NCI-H1694 (cell line): ENCODE results near the gene FOXM1.

Experiments used
- DNase-seq: peaks from one replicate; lab custom pipeline; 2025; lab: John Stamatoyannopoulos, UW

Gene FOXM1, protein sequence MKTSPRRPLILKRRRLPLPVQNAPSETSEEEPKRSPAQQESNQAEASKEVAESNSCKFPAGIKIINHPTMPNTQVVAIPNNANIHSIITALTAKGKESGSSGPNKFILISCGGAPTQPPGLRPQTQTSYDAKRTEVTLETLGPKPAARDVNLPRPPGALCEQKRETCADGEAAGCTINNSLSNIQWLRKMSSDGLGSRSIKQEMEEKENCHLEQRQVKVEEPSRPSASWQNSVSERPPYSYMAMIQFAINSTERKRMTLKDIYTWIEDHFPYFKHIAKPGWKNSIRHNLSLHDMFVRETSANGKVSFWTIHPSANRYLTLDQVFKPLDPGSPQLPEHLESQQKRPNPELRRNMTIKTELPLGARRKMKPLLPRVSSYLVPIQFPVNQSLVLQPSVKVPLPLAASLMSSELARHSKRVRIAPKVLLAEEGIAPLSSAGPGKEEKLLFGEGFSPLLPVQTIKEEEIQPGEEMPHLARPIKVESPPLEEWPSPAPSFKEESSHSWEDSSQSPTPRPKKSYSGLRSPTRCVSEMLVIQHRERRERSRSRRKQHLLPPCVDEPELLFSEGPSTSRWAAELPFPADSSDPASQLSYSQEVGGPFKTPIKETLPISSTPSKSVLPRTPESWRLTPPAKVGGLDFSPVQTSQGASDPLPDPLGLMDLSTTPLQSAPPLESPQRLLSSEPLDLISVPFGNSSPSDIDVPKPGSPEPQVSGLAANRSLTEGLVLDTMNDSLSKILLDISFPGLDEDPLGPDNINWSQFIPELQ

DNA sequence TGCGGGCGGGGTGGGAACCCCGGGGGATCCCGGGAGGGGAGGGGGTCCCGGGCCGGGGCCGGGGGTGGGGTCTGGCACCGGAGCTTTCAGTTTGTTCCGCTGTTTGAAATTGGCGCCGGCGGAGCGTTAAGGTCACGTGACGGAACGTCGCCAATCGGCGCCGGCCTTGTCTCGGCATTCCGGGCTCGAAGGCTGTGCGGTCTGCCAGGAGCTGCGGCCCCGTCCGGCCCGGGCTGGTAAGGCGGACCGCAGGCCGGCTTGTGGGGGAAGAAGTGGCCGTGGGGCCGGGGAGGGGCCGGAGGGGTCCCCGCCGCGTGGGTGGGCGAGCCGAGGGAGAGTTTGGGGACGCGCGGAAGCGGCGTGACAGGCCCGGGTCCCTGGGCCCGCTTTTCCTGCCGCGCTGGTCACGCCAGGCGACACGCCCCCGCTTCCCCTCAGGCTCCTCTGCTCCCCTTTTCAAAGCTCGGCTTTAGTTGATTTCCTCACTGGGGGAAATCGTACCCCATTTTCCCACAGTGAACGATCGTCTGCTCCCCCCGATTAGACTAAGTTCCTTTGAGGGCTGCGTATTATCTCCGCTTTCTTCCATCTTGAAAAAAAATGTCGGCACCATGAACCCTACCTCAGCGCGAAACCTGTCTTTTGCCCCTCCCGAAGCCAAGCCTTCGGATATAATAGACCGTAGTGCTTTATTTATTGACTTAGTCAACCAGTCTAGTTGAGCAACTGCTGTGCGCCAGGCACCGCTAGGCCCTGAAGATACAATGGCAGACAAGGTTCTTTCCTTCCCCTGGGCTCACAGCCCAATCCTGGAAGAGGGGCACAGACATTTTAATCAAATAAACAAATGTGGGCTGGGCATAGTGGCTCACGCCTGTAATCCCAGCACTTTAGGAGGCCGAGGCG lies at the start of gene FOXM1, which contains the start of gene RHNO1:
Gene FOXM1 (minus strand): TSS at position 128 of the 906 bp plus-strand sequence. CDS start 2,696 bp downstream, outside the sequence.
Gene RHNO1 (plus strand): TSS at position 177 of the 906 bp plus-strand sequence. CDS start 8,144 bp downstream, outside the sequence.
- DNase-seq = peak; percentile 84

- no peak for DNase-seq
Measured at GRCh38 chr12:2925322-2925995, 48.5 kb upstream of the FOXM1 start.

DNA sequence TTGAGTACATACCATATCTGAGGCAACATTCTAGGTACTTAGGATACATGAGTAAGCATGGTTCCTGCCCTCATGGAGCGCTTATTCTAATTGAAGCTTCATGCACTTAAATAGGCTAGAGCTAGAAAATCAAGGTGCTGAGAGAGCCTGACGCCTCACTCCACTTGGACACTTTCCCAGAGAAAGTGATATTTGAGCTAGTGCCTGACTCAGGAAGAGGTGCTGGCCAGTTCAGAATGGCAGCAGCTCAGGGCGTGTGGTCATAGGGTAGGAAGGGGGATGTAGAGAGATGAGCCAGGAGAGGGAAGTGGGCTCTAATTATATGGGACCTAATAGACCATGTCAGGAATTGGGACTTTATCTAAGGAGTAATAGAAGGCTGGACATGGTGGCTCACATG lies 47.0 kb upstream of the FOXM1 start:
- DNase-seq = no peak

DNA sequence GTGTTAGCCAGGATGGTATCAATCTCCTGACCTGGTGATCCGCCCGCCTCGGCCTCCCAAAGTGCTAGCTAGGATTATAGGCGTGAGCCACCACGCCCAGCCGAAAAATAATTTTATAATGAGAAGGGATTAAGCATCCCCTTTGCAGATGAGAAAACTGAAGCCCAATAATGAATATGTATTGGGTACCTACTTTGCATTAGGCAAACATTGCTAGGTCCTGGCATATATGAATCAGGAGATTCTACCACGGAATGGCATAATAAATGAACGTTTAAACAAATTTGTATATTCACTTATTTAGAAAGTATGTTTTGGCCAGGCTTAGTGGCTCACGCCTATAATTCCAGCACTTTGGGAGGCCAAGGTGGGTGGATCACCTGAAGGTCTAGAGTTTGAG lies 46.1 kb upstream of the FOXM1 start:
- no peak for DNase-seq

GRCh38 chr12:2922329-2922728 lies 45.4 kb upstream of the FOXM1 start:
- DNase-seq = no peak

DNA sequence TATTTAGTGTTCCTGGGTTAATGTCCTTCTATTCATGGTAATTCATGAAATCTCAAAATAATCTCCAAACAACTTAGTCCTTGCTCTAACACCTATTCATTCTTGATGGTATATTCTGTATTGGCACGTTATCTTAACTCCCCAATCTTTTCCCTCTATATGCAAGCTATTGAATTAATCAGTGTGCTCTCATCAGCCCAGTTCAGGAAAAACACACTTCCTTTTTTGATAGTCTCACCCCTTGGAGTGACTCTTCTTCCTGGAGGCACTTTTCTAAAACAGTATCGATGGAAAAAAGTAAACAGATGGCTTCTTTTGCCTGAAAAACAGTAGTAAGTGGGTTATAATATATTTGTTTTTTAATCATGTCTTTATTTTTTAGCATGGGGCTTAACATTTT lies 42.3 kb upstream of the FOXM1 start:
- no peak for DNase-seq

GRCh38 chr12:2912216-2912575 lies 35.2 kb upstream of the FOXM1 start:
- DNase-seq = no peak

- no peak for DNase-seq
Measured at GRCh38 chr12:2904260-2904659, 27.3 kb upstream of the FOXM1 start.

GRCh38 chr12:2902272-2902880 lies 25.4 kb upstream of the FOXM1 start:
- DNase-seq = no peak

DNA sequence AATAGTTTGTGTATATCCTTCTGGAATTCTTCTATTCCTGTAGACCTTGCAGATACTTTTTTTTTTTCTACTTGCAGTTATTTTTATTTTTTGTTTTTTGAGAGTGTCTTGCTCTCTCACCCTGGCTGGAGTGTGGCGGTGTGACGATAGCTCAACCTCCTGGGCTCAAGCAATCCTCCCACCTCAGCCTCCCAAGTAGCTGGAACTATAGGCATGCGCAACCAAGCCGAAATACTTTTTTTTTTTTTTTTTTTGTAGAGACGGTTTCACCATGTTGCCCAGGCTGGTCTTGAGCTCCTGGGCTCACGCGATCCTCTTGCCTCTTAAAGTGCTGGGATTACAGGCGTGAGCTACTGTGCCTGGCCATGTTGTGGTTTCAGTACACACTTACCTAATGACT lies 23.7 kb upstream of the FOXM1 start:
- no peak for DNase-seq

GRCh38 chr12:2897418-2897817 lies 20.4 kb upstream of the FOXM1 start:
- DNase-seq = no peak

DNA sequence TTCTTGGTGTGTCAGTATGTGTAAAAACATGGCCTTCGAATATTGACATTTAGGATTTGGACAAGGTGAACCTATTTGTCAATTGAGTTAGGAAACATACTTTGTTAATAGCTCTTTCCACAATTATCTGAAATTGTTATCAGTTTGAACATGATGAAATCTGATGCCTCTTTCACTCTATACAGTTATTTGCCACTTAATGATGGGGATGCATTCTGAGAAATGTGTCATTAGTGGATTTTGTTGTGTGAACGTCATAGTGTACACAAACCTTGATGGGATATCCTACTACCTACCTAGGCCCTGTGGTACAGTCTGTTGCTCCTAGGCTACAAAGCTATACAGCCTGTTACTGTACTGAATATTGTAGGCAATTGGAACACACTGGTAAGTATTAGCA lies 18.5 kb upstream of the FOXM1 start:
- DNase-seq = no peak

DNA sequence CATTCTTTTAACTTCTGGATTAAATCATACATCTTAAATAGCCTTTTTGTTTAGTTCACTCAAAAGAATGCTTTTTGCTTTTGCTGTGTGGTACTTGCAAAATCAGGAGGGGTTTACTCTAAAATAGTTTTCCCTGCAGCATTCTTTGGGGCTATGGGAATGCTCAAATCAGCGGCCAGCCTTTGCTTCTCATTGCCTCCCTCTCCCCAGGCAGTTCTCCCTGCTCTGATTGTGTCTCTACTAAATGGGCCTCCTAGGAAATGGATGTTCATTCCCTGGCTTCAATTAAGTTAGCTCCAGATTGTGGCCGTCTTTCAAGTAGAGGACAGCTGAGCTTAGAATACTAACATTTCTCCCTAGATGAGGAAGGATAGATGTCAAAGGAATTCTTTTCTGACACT lies 18.1 kb upstream of the FOXM1 start:
- no peak for DNase-seq

GRCh38 chr12:2893007-2893406 lies 16.0 kb upstream of the FOXM1 start:
- no peak for DNase-seq

DNA sequence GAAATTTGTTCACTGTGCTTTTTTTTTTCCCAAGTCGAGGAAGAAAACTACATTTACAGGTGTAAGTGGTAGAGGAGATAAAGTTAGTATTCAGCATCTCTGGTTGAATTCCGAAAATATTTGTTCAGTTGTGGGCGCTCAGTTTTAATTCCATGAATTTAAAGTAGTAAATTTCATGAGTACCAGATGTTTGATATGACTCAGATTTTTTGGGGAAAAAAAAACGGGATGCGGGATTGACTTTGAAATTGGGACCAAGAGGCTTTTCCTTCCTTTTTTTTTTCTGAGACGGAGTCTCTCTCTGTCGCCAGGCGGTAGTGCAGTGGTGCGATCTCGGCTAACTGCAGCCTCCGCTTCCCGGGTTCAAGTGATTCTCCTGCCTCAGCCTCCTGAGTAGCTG lies 15.3 kb upstream of the FOXM1 start:
- no peak for DNase-seq

DNA sequence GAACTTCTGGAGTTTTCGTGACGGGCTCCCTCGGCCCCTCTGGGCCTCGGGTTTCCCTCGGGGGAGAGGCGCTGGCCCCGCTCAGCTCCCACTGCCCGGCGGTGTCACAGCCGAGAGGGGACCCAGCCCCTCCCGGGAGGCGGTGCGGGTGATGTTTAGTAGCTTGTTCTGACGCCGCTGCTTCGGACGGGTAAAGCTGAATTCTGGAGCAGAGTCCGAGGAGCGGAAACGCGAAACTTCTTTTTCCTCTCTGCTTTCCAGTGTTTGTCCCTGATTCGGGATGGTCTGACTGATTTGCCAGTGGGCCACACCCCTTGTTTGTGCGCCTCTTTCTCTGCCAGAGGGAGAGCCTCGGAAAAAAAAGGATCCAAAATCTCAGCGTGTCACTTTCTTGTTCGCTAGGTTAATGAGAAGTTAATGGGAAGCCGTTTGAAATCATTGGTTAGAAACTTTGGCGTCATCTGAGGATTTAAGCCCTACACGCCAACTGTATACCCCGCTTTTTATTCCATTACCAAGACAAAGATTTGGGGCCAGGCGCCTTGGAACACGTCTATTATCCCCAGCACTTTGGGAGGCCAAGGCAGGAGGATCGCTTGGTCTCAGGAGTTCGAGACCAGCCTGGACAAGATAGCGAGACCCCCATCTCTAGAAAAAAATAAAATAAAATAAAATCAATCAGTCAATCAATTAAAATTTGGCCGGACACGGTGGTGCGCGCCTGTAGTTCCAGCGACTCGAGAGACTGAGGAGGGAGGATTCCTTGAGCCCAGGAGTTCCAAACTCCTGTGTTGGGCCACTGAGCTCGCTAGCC lies 14.5 kb upstream of the FOXM1 start:
- DNase-seq = peak; percentile 14

DNA sequence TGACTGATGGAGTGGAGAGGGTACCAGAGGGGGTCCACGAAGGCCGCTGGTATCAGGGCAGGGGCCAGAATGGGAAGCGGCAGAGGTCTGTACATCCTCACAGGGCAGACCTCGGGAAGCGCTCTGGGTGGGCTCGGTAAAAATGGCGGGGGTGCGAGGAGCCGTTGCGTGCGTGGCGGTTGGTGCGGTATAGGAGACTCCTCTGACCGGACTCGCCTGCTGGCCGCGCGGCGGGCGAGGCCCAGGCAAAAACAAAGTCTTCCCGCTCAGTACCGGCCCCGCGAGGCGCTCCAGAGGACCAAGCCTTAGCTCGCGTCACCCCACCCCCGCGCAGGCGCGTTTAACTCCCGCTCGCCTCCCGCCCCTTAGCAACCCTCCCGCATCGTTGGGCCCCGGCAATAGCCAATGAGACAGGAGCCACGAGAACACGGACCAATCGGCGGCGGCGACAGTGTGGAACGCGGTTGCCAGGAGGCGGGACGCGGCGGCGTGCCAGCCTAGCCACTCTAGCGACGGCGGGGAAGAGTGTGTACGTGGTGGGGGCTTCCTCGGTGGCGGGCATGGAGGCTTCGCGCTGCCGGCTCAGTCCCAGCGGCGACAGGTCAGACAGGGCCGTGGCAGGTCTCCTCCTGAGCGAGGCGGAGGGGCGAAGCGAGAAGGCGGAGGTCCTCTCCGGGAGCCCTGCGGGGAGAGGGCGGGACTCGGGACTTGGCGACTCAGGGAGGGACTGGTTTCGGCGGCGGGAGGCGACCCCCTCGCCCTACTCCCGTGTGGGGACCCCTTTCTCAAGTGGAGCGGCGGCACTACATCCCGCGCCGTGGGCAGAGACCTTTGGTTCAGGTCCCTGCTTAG lies 13.6 kb upstream of the FOXM1 start, which contains the start of gene TULP3:
Gene TULP3 (plus strand): TSS at position 504 of the 852 bp plus-strand sequence. CDS start 57 bp downstream, at position 561.
- DNase-seq = peak; percentile 96

- no peak for DNase-seq
Measured at GRCh38 chr12:2890001-2890387, 13.0 kb upstream of the FOXM1 start.

- no peak for DNase-seq
Measured at GRCh38 chr12:2886768-2887450, 9.9 kb upstream of the FOXM1 start.
